Neuron (in vitro differentiated cells): ENCODE results near the gene SUSD6.

Experiments
- H2AFZ ChIP-seq: one replicate; pipeline ENCODE4 v1.6.1; 2013; ENCODE audit warnings: low read depth, mild to moderate bottlenecking, inconsistent platforms, low read length, moderate library complexity
- H3K27me3 ChIP-seq: one replicate; pipeline ENCODE4 v1.6.1; 2013; ENCODE audit warnings: low read length; ENCODE audit not compliant: insufficient read depth
- H3K36me3 ChIP-seq: one replicate; pipeline ENCODE4 v1.6.1; 2013; ENCODE audit warnings: low read length; ENCODE audit not compliant: insufficient read depth
- H3K4me1 ChIP-seq: one replicate; pipeline ENCODE4 v1.6.1; 2013; ENCODE audit warnings: low read length; ENCODE audit not compliant: insufficient read depth
- H3K4me3 ChIP-seq: 2 replicates; pipeline ENCODE4 v1.5.1; 2013; ENCODE audit warnings: mild to moderate bottlenecking, low read length, moderate library complexity
- H3K9me3 ChIP-seq: one replicate; pipeline ENCODE4 v1.6.1; 2013; ENCODE audit warnings: low read length

SUSD6 gene

DNA sequence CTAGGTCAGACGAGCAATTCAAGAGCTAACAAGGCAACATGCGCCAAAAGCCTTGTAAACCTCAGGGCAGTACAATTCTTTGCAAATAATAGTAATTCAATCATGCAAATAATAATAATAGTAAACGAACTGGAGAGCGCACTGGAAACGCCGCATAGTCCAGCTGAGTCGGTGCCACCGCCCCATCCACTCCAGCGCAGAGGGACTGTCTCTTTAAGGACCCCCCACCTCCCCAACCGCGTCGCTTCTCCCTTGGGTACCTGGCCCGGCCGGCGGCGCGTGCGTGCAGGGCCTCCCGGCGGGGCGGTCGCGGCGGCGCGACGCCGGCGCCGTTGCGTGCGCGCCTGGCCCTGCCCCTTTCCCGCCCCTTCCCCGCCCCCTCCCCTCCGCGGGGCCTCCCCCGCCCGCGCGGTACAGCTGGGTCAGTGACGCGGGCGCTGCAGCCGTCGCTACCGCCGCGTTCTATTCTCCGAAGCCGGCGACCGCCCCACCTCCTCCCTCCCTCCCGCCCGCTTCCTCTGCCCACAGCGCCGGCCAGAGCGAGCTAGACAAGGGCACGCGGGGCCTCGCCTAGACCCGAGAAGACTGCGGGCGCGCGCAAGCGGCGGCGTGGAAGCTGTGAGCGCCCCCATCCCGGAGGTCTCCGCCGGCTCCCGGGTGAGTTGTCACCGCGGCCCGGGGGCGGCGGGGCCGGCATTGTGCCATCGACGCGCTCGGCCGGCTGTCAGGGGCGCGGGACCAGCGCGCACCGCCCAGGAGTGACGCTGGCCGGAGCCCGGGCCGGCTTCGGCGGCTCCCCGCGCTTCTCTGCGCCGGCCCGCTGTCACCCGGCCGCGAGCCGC, at the start of gene SUSD6:
TSS of gene SUSD6 (plus strand) at position 425 of the 842 bp plus-strand sequence. CDS start 46,997 bp downstream, outside the sequence.
- Histone ChIP-seq H3K9me3 (no peaks in the 10 kb centered on the region), H2AFZ (peak within 1 kb of the TSS; percentile 89), H3K27me3 (no peaks in the 10 kb centered on the region), H3K4me3 (peak within 1 kb of the TSS; percentile 90), H3K36me3 (no peaks in the 10 kb centered on the region), H3K4me1 (peaks cover 46% of the 10 kb centered on the region)

DNA sequence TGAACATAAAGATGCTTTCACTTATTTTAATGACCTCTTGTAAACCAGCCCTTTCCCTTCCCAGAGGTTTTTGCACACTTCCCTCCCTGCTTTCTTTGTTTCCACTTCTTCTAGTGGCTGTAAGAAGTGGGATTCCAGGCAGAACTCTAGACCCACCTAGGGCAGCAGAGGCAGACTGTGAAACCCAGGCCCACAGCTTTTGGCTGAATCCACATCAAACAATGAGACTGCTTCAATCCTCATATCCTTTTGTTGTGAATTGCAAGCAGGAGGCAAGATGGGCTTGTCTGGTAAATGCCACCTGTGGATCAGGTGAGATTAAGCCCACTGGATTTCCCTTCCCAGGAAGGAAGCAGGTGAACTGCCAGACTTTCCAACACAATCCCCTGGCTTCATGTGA, 49.5 kb upstream of the SUSD6 start:
- Histone ChIP-seq H3K4me1 (peaks cover 33% of the 10 kb centered on the region), H3K4me3 (no peak overlapping the region), H3K27me3 (no peaks in the 10 kb centered on the region), H2AFZ (no peak overlapping the region), H3K9me3 (no peaks in the 10 kb centered on the region), H3K36me3 (no peaks in the 10 kb centered on the region)

GRCh38 chr14:69567563-69567962, 43.8 kb upstream of the SUSD6 start:
- H3K4me1 ChIP-seq: peaks cover 8% of the 10 kb centered on the region
- H3K4me3 ChIP-seq: no peak overlapping the region
- peaks cover 33% of the 10 kb centered on the region for H3K36me3 ChIP-seq
- H2AFZ ChIP-seq: no peak overlapping the region
- H3K27me3 ChIP-seq: no peaks in the 10 kb centered on the region
- H3K9me3 ChIP-seq: peaks cover 15% of the 10 kb centered on the region

GRCh38 chr14:69569859-69570258, 41.5 kb upstream of the SUSD6 start:
- H3K27me3 ChIP-seq: no peaks in the 10 kb centered on the region
- H2AFZ ChIP-seq: no peak overlapping the region
- peaks cover 17% of the 10 kb centered on the region for H3K9me3 ChIP-seq
- peaks cover 35% of the 10 kb centered on the region for H3K36me3 ChIP-seq
- H3K4me1 ChIP-seq: peaks cover 12% of the 10 kb centered on the region
- no peak overlapping the region for H3K4me3 ChIP-seq

- Histone ChIP-seq H3K9me3 (peaks cover 17% of the 10 kb centered on the region), H3K36me3 (peaks cover 35% of the 10 kb centered on the region), H3K4me1 (peaks cover 12% of the 10 kb centered on the region), H2AFZ (no peak overlapping the region), H3K4me3 (no peak overlapping the region), H3K27me3 (no peaks in the 10 kb centered on the region)
Measured at GRCh38 chr14:69570836-69571330, 40.5 kb upstream of the SUSD6 start.

GRCh38 chr14:69571449-69572029, 39.9 kb upstream of the SUSD6 start:
- Histone ChIP-seq H3K9me3 (peaks cover 17% of the 10 kb centered on the region), H2AFZ (no peak overlapping the region), H3K36me3 (peaks cover 35% of the 10 kb centered on the region), H3K4me1 (peaks cover 12% of the 10 kb centered on the region), H3K27me3 (no peaks in the 10 kb centered on the region), H3K4me3 (no peak overlapping the region)

- H3K36me3 ChIP-seq: peaks cover 35% of the 10 kb centered on the region
- H2AFZ ChIP-seq: no peak overlapping the region
- H3K4me1 ChIP-seq: peaks cover 12% of the 10 kb centered on the region
- H3K27me3 ChIP-seq: no peaks in the 10 kb centered on the region
- H3K4me3 ChIP-seq: no peak overlapping the region
- peaks cover 17% of the 10 kb centered on the region for H3K9me3 ChIP-seq
Measured at GRCh38 chr14:69572030-69572840, 39.2 kb upstream of the SUSD6 start.

DNA sequence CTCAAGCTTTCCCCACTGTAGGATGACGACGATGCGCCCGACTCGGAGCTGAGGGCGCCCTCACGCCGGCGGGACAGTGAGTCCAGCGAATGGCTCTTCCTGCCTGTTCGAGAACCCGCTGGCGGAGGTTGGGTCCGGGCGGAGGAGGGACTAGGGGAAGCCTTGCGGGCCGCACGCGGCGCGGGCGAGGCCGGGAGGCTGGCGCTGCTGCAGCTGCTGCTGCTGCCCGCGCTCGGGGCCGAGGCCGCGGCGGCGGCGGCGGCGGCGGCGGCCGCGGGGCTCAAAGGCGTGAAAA, 38.6 kb upstream of the SUSD6 start:
- Histone ChIP-seq H3K9me3 (peaks cover 17% of the 10 kb centered on the region), H2AFZ (no peak overlapping the region), H3K4me3 (no peak overlapping the region), H3K27me3 (no peaks in the 10 kb centered on the region), H3K36me3 (peaks cover 35% of the 10 kb centered on the region), H3K4me1 (peaks cover 12% of the 10 kb centered on the region)

- Histone ChIP-seq H3K27me3 (no peaks in the 10 kb centered on the region), H3K36me3 (peaks cover 35% of the 10 kb centered on the region), H2AFZ (peak overlapping the region; percentile 80), H3K4me1 (peaks cover 12% of the 10 kb centered on the region), H3K4me3 (peak overlapping the region; percentile 82), H3K9me3 (peaks cover 17% of the 10 kb centered on the region)
Measured at GRCh38 chr14:69573205-69573830, 38.1 kb upstream of the SUSD6 start.

DNA sequence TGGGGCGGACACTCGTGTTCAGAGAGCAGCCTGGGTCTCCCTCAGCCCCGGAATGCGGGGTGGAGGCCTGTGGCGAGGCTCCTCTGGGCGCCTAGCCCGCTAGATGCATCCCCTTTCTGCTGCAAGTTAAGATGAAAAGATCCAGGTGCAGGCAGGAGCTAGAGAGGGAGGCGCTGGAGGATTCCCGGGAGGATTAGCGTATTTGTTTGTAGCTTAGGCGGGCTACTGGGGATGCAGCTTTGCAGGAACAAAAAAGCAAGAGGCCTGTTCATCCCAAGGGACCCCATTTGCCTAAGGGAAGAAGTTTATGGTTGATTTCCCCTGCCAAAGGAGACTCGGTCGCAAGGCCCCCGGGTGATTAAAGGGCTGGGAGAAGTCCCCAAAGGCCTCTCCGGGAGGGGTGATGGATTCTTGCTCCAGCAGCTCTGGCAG, 37.5 kb upstream of the SUSD6 start:
- Histone ChIP-seq H2AFZ (peak overlapping the region; percentile 80), H3K4me3 (peak overlapping the region; percentile 82), H3K4me1 (peaks cover 12% of the 10 kb centered on the region), H3K27me3 (no peaks in the 10 kb centered on the region), H3K36me3 (peaks cover 35% of the 10 kb centered on the region), H3K9me3 (peaks cover 17% of the 10 kb centered on the region)

DNA sequence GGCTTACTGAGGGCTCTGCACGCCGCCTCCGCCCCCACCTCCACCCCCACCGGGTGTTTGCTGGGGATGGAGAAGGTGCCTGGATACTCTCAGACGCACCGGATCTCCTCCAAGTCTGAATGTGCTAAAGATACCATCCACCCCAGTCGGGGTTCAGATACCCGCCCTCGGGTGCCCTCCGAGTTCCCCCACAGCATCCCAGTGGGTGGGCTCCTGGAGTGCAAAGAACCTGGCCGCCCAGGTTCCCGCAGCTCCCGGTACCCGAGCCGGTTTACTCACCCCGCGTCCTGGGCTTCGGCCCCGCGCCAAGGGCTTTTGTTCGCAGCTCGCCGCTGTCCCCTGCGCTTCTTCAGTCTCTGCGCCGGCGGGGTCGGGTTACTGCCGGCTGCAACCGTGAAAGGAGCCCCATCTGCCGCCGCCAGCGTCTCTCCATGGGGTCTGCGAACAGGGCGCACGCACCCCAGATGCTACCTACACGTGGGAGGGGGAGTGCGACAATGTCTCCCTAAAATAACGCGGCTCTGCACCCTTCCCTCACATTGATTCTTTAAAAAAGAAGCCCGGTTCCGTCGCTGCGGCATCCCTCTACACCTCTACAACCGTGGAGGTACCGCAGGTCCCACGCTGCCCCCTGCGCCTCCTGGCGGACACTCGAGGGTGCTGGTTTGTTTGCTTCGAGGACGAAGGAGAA, 37.0 kb upstream of the SUSD6 start, which contains the start of gene CCDC177:
TSS of gene CCDC177 (minus strand) at position 609 of the 691 bp plus-strand sequence. CDS start 1,249 bp downstream, outside the sequence.
- H3K27me3 ChIP-seq: no peaks in the 10 kb centered on the region
- peaks cover 31% of the 10 kb centered on the region for H3K36me3 ChIP-seq
- peaks cover 12% of the 10 kb centered on the region for H3K4me1 ChIP-seq
- H3K9me3 ChIP-seq: peaks cover 17% of the 10 kb centered on the region
- H3K4me3 ChIP-seq: peak within 1 kb of the TSS; percentile 82
- H2AFZ ChIP-seq: peak within 1 kb of the TSS; percentile 80

GRCh38 chr14:69574954-69575295, 36.5 kb upstream of the SUSD6 start:
- peak overlapping the region; percentile 80 for H2AFZ ChIP-seq
- H3K36me3 ChIP-seq: peaks cover 26% of the 10 kb centered on the region
- H3K4me1 ChIP-seq: peaks cover 8% of the 10 kb centered on the region
- peak overlapping the region; percentile 82 for H3K4me3 ChIP-seq
- peaks cover 17% of the 10 kb centered on the region for H3K9me3 ChIP-seq
- no peaks in the 10 kb centered on the region for H3K27me3 ChIP-seq
